CD4-positive, CD25-positive, alpha-beta regulatory T cell (primary cell): ENCODE results near the gene PCDHB2. TPM values are rescaled to one million over a fixed set of nuclear protein-coding genes. Genes with fewer than 3 reads are reported as not detected.
A peak's percentile ranks its signal among the peaks of the same experiment; 100 is the strongest.
"Not testable (repeated sequence)": the region's sequence is repeated elsewhere in the genome, so short reads cannot be mapped to it uniquely, and the experiment has no call there.

ENCODE experiments used
- ATAC-seq, 2 donors: fragments of 150-1000 bp; cut with Tn5 transposase; one replicate each; pipeline ENCODE4 v1.10.0; 2021; ENCODE audit warnings: low read depth in 2 of 2, moderate number of reproducible peaks in 2 of 2, moderate library complexity in 1 of 2
- DNase-seq, 3 donors: peaks; one replicate each; pipeline versions ENCODE4 v3.0.0 to v3.0.0-alpha.2; 2012 to 2022; ENCODE audit warnings: mixed read lengths in 1 of 3
- H3K27ac ChIP-seq: one replicate; pipeline ENCODE4 v1.7.0; 2013; ENCODE audit warnings: mild to moderate bottlenecking, low read length; ENCODE audit not compliant: insufficient read depth, poor library complexity, severe bottlenecking
- H3K27me3 ChIP-seq: one replicate; pipeline ENCODE4 v1.7.0; 2013; ENCODE audit warnings: low read length; ENCODE audit not compliant: control insufficient read depth, insufficient read depth
- H3K36me3 ChIP-seq: one replicate; pipeline ENCODE4 v1.7.0; 2013; ENCODE audit warnings: mild to moderate bottlenecking, low read length, moderate library complexity; ENCODE audit not compliant: control insufficient read depth, insufficient read depth
- H3K4me1 ChIP-seq: 2 replicates; pipeline ENCODE4 v1.7.0; 2013; ENCODE audit warnings: mild to moderate bottlenecking, low read length; ENCODE audit not compliant: insufficient read depth, control insufficient read depth, poor library complexity, severe bottlenecking
- H3K4me3 ChIP-seq: one replicate; pipeline ENCODE4 v1.7.0; 2013; ENCODE audit warnings: low read depth, mild to moderate bottlenecking, low read length, moderate library complexity
- H3K9me3 ChIP-seq, 2 experiments: 1 replicate in 1 of 2; 2 replicates in 1 of 2; pipeline ENCODE4 v1.7.0; 2013; ENCODE audit warnings: low read length in 2 of 2, mild to moderate bottlenecking in 1 of 2, moderate library complexity in 1 of 2; ENCODE audit not compliant: control insufficient read depth in 2 of 2
- H3K27ac Mint-ChIP-seq, 3 donors: one replicate each; pipeline ENCODE4 v1.8.0; 2020 to 2022; ENCODE audit warnings: mild to moderate bottlenecking in 3 of 3, mixed read lengths in 3 of 3, moderate library complexity in 2 of 3
- H3K27me3 Mint-ChIP-seq: one replicate; pipeline ENCODE4 v1.8.0; 2022; ENCODE audit warnings: mild to moderate bottlenecking, mixed read lengths
- H3K36me3 Mint-ChIP-seq: one replicate; pipeline ENCODE4 v1.8.0; 2020; ENCODE audit warnings: mixed read lengths
- H3K4me1 Mint-ChIP-seq, 4 donors: one replicate each; pipeline ENCODE4 v1.8.0; 2020 to 2022; ENCODE audit warnings: mixed read lengths in 4 of 4, mild to moderate bottlenecking in 1 of 4
- H3K4me3 Mint-ChIP-seq, 4 donors: one replicate each; pipeline ENCODE4 v1.8.0; 2020 to 2022; ENCODE audit warnings: mild to moderate bottlenecking in 4 of 4, mixed read lengths in 4 of 4, moderate library complexity in 3 of 4
- H3K9me3 Mint-ChIP-seq, 7 donors: one replicate each; pipeline ENCODE4 v1.8.0; 2020 to 2022; ENCODE audit warnings: mixed read lengths in 7 of 7, mild to moderate bottlenecking in 3 of 7, moderate library complexity in 2 of 7
- polyA plus RNA-seq, 4 donors: library from polyadenylated mRNA; unstranded; fragments of 300-500 nt; fragmentation: Illumina TruSeq; gene quantifications; one replicate each; pipeline ENCODE4 v1.2.3, GENCODE V29; 2021
- total RNA-seq: library from RNA; stranded (reverse); gene quantifications from one replicate; pipeline ENCODE4 v1.2.3, GENCODE V29; 2022

PCDHB2 gene
- total and polyA plus RNA-seq, 5 donors from 2014 or later, result not detected

GRCh38 chr5:141121563-141121962 is 27.1 kb downstream of the PCDHB2 start, which contains the start of gene PCDHB4:
PCDHB4 (plus strand) TSS chr5:141121818; CDS start chr5:141121999, 181 bp downstream.
- Histone ChIP-seq H3K4me3 (no peak within 1 kb of the TSS), H3K9me3 (peaks cover 0 to 12% of the 10 kb centered on the region in 2 experiments), H3K27ac (no peak within 1 kb of the TSS), H3K36me3 (no peaks in the 10 kb centered on the region), H3K27me3 (no peaks in the 10 kb centered on the region), H3K4me1 (no peaks in the 10 kb centered on the region)
- no peaks in the 10 kb centered on the region for H3K27me3 Mint-ChIP-seq
- H3K4me3 Mint-ChIP-seq, result no peak within 1 kb of the TSS
- no peaks in the 10 kb centered on the region for H3K36me3 Mint-ChIP-seq
- no peak for ATAC-seq
- DNase-seq, result no peak
- peaks cover 0 to 18% (median 4%) of the 10 kb centered on the region in 7 donors for H3K9me3 Mint-ChIP-seq
- H3K4me1 Mint-ChIP-seq, result peaks cover 0 to 2% (median 0%) of the 10 kb centered on the region in 4 donors
- no peak within 1 kb of the TSS for H3K27ac Mint-ChIP-seq

- no peak for DNase-seq
- Mint-ChIP-seq H3K4me3 (no peak overlapping the region), H3K4me1 (peaks cover 0 to 2% (median 0%) of the 10 kb centered on the region in 4 donors), H3K27ac (no peak overlapping the region), H3K9me3 (peaks cover 0 to 14% (median 3%) of the 10 kb centered on the region in 7 donors), H3K36me3 (no peaks in the 10 kb centered on the region), H3K27me3 (peaks cover 4% of the 10 kb centered on the region)
- Histone ChIP-seq H3K27ac (no peak overlapping the region), H3K27me3 (no peaks in the 10 kb centered on the region), H3K4me1 (no peaks in the 10 kb centered on the region), H3K36me3 (no peaks in the 10 kb centered on the region), H3K9me3 (peaks cover 0 to 12% of the 10 kb centered on the region in 2 experiments), H3K4me3 (no peak overlapping the region)
- ATAC-seq, result no peak
These were observed 27.6 kb downstream of the PCDHB2 start for GRCh38 chr5:141121985-141122384.

- H3K4me3 Mint-ChIP-seq, H3K27ac ChIP-seq, H3K27me3 ChIP-seq, H3K36me3 Mint-ChIP-seq, H3K4me1 Mint-ChIP-seq, ATAC-seq, H3K27me3 Mint-ChIP-seq, DNase-seq, H3K27ac Mint-ChIP-seq, H3K4me1 ChIP-seq, H3K4me3 ChIP-seq, H3K36me3 ChIP-seq: not testable (repeated sequence)
- H3K9me3 Mint-ChIP-seq, result peaks cover 0 to 14% (median 3%) of the 10 kb centered on the region in 7 donors
- H3K9me3 ChIP-seq, result peaks cover 2 to 12% of the 10 kb centered on the region in 2 experiments
These were observed 29.2 kb downstream of the PCDHB2 start for GRCh38 chr5:141123396-141124135.

- H3K27me3 Mint-ChIP-seq, result peaks cover 4% of the 10 kb centered on the region
- no peak overlapping the region for H3K27ac Mint-ChIP-seq
- peaks cover 0 to 10% (median 4%) of the 10 kb centered on the region in 7 donors for H3K9me3 Mint-ChIP-seq
- peaks cover 2 to 6% of the 10 kb centered on the region in 2 experiments for H3K9me3 ChIP-seq
- no peaks in the 10 kb centered on the region for H3K36me3 Mint-ChIP-seq
- no peaks in the 10 kb centered on the region for H3K4me1 Mint-ChIP-seq
- H3K27ac ChIP-seq, result no peak overlapping the region
- no peaks in the 10 kb centered on the region for H3K36me3 ChIP-seq
- DNase-seq (no peak), ATAC-seq (no peak)
- H3K4me3 ChIP-seq, result no peak overlapping the region
- H3K4me3 Mint-ChIP-seq, result no peak overlapping the region
- no peaks in the 10 kb centered on the region for H3K4me1 ChIP-seq
- no peaks in the 10 kb centered on the region for H3K27me3 ChIP-seq
These were observed 32.9 kb downstream of the PCDHB2 start for GRCh38 chr5:141127305-141127704.

- Mint-ChIP-seq H3K27me3 (no peaks in the 10 kb centered on the region), H3K4me3 (peak within 1 kb of the TSS in 2 of 4 donors; percentile 33 to 78), H3K4me1 (peaks cover 3 to 7% (median 5%) of the 10 kb centered on the region in 4 donors), H3K9me3 (peaks cover 0 to 47% (median 19%) of the 10 kb centered on the region in 7 donors), H3K36me3 (peaks cover 4% of the 10 kb centered on the region), H3K27ac (peak within 1 kb of the TSS in 1 of 3 donors; percentile 26)
- Histone ChIP-seq H3K4me1 (no peaks in the 10 kb centered on the region), H3K27me3 (peaks cover 2% of the 10 kb centered on the region), H3K9me3 (peaks cover 15 to 17% of the 10 kb centered on the region in 2 experiments), H3K36me3 (no peaks in the 10 kb centered on the region), H3K4me3 (peak within 1 kb of the TSS; percentile 26), H3K27ac (no peak within 1 kb of the TSS)
- peak in 1 of 3 donors; percentile 1 for DNase-seq
- ATAC-seq, result no peak
These were observed 40.8 kb downstream of the PCDHB2 start, which contains the start of gene PCDHB5 for GRCh38 chr5:141135030-141135717. PCDHB5 (plus strand) TSS chr5:141135206; CDS start chr5:141135435, 229 bp downstream.

GRCh38 chr5:141135718-141136266 is 41.4 kb downstream of the PCDHB2 start:
- no peaks in the 10 kb centered on the region for H3K36me3 ChIP-seq
- H3K4me1 Mint-ChIP-seq, result peaks cover 3 to 7% (median 5%) of the 10 kb centered on the region in 4 donors
- no peak overlapping the region for H3K27ac ChIP-seq
- H3K9me3 Mint-ChIP-seq, result peaks cover 0 to 43% (median 19%) of the 10 kb centered on the region in 7 donors
- no peak overlapping the region for H3K27ac Mint-ChIP-seq
- no peak for DNase-seq
- peak overlapping the region in 1 of 4 donors; percentile 78 for H3K4me3 Mint-ChIP-seq
- ATAC-seq, result no peak
- H3K27me3 Mint-ChIP-seq, result no peaks in the 10 kb centered on the region
- peaks cover 4% of the 10 kb centered on the region for H3K36me3 Mint-ChIP-seq
- H3K27me3 ChIP-seq, result peaks cover 2% of the 10 kb centered on the region
- peak overlapping the region; percentile 26 for H3K4me3 ChIP-seq
- no peaks in the 10 kb centered on the region for H3K4me1 ChIP-seq
- peaks cover 15 to 17% of the 10 kb centered on the region in 2 experiments for H3K9me3 ChIP-seq

- not testable (repeated sequence) for H3K4me1 ChIP-seq, DNase-seq, H3K27me3 ChIP-seq, H3K4me1 Mint-ChIP-seq, H3K27ac Mint-ChIP-seq, ATAC-seq, H3K4me3 Mint-ChIP-seq, H3K27ac ChIP-seq, H3K4me3 ChIP-seq, H3K36me3 ChIP-seq, H3K36me3 Mint-ChIP-seq, H3K27me3 Mint-ChIP-seq
- peaks cover 0 to 43% (median 18%) of the 10 kb centered on the region in 7 donors for H3K9me3 Mint-ChIP-seq
- H3K9me3 ChIP-seq, result peaks cover 15 to 17% of the 10 kb centered on the region in 2 experiments
These were observed 42.9 kb downstream of the PCDHB2 start for GRCh38 chr5:141137346-141137745.
